Measurements from ENCODE around the gene C1QTNF5.

C1QTNF5 gene

DNA sequence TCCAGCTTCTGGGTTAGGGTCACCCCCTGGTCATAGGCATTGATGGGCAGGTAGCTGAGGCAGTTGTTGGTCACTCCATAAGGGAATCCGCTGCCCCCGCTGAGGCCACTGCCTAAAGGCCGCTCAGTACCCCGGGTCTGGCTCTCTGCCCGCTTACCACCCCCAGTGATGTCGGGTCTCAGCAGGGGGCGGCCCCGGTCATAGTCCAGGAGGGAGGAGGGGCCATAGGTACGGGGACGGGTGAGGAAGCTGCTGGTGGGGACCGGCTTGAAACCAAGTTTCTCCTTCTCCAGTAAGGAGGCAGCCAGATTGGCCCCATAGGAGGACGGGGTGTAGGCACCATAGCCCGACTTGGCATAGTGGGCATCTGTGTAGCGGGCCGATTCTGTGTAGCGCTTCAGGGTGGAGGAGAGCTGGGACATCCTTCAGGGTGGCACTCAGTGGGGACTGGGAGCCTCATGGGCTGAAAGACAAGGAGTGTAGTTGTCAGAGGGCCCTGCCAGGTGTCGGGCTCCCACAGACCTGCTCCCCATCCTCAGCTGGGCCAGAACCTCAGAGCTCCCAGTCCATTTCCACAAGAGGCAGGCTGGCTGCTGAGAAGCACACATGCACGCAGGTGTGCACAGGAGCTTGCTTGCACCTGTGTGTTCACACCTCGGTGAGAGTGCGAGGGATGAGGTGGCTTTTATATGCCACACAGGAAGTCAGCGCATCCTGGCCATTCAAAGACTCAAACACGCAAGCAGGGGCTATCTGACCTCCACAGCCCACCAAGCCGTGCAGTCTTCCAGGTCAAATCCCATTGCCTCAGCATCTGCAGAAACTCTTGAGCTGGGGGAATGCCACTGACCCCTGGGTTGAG lies 32.6 kb upstream of the C1QTNF5 start:
- DNase-seq (ENCODE audit: low spot score), result no peak

GRCh38 chr11:119372260-119373058 lies 31.8 kb upstream of the C1QTNF5 start:
- DNase-seq (ENCODE audit: low spot score), result no peak

DNA sequence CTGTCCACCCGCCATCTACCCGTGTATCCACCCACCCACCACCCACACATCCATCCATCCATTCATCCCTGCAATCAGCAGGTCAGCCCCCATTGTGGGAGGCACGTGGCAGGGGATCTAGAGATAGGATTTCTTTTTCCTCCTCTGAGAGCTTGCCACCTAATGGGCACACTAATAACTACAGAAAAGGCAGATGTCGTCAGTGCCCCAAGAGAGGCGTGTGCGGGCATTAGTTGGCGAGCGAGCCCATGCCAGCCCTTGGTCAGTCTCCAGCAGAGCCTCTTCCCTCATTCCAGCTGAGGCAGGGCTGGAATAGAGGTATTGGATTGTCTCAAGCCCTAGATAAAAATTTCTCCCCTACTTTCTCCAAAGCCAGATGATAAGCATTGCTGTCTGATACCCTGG lies 31.1 kb upstream of the C1QTNF5 start:
- DNase-seq (ENCODE audit: low spot score), result peak; percentile 47

- no peak for DNase-seq (ENCODE audit: low spot score)
These were observed 30.5 kb upstream of the C1QTNF5 start for GRCh38 chr11:119371067-119371601.

- no peak for DNase-seq (ENCODE audit: low spot score)
These were observed 29.9 kb upstream of the C1QTNF5 start for GRCh38 chr11:119370486-119371046.

- no peak for DNase-seq (ENCODE audit: low spot score)
These were observed 28.6 kb upstream of the C1QTNF5 start for GRCh38 chr11:119369132-119369925.

GRCh38 chr11:119368121-119369034 lies 27.7 kb upstream of the C1QTNF5 start:
- DNase-seq (ENCODE audit: low spot score), result peak; percentile 77

GRCh38 chr11:119367661-119368120 lies 27.0 kb upstream of the C1QTNF5 start:
- DNase-seq (ENCODE audit: low spot score), result no peak

GRCh38 chr11:119366690-119367620 lies 26.3 kb upstream of the C1QTNF5 start:
- no peak for DNase-seq (ENCODE audit: low spot score)

DNA sequence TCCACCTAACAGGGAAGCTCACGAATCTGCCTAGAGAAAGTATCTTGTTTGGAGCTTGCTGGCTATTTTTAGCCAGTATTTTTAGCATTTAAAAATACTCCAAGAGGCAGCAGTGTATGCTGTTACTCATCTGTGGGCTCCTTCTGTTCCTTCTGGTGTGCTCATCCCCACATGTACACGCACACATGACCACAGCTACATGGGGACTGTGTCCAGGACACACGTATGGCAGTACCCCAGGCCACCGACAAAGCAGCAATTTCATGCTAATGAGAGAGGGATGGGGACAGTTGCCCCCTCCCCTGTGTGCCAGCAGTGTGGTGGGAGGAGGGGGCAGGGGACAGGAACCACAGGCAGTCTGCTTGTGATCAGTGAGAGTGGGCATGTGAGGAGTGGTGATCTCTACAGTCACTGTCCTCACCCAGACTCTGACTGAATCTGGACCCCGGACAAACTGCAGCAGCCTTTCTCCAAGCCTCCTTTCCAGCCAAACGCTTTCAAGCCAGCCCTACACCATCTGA lies 24.4 kb upstream of the C1QTNF5 start:
- no peak for DNase-seq (ENCODE audit: low spot score)

DNA sequence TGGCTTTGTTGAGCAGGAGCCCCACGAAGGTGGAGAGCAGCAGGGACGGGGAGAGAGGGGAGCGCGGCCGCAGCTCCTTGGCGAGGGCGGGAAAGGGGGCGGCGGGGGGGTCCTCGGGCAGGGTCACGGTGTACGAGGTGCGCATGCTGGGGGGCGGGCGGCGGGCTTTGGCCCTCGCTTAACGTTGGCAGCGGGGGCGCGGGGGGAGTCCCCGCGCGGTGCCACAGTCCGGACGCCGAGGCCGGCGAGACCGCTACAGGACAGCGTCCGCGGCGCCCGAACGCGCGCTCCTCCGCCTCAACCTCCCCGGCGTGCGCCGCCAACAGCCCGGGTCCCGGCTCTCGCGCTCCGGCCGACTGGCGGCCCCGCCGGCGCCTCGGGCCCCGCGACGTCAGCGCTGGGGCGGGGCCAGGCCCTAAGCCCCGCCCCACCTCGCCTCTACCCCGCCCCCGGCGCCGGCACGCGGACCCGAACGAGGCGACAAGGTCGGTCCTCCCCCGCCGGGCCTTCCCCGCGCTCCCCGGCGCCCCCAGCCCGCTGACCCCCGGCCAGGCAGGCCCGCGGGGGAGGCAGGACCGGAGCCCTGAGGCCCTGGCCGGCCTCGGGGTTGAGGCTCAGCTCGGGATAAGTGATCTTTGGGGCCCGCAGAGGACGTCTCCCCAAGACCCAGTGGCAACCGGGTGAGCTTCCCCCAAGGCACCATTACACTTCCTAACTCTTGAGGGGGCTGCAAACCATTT lies 23.3 kb upstream of the C1QTNF5 start:
- DNase-seq (ENCODE audit: low spot score), result no peak

GRCh38 chr11:119363081-119363850 lies 22.6 kb upstream of the C1QTNF5 start:
- no peak for DNase-seq (ENCODE audit: low spot score)

DNA sequence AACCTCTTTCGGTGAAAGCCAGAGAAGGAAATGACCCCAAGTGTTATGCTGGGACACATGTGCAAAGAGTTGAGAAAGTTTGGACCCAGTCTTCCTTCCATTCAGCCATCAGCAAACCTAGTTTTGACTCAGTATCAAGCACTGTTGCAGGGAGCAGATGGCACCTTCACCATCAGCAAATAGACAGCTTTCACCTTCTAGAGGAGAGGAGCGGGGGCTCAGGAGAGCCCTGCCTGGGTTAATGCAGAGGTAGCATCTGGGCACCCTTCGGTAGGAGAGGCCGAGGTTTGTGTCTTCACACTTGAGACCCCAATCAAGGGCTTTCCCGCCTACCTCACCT lies 22.0 kb upstream of the C1QTNF5 start:
- no peak for DNase-seq (ENCODE audit: low spot score)

DNA sequence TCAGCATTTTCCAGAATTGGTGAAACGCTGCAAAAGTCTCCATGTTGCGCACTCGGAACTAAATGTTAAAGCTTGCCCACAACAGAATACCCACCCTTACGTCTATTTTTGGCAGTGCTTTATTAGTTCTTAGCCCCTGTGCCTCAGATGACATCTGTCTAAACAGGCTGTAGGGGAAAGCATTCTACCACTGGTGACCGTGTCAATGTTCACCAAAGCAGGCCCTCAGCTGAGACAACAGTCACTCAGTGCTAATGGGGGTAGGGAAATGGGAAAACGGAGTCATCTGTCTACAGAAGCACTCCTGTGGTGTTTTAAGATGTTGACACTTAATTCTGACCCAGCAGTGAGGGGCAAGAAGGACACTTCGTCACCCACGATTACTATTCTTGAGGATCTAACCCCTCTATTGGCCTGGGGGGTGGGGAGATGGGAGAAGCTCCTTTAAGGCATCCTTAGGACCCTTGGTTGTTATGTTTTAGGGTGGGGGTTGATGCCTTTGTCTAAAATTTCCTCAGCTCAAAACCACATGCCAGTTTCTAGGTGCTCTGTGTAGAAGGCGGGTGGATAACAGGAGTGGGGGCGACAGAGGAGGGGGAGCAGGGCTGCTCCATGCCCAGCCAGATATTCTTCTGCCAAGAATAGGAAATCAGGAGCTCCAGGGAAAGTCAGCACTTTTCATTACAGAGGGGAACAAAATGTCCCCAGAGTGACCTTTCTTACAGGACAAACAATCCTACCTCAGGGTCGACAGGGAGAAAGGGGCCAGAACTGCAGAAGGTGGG lies 21.4 kb upstream of the C1QTNF5 start:
- DNase-seq (ENCODE audit: low spot score), result no peak

- peak; percentile 65 for DNase-seq (ENCODE audit: low spot score)
These were observed 20.5 kb upstream of the C1QTNF5 start for GRCh38 chr11:119361056-119361787.
